HEK293T (cell line): ENCODE results near the gene ADAMTS7.
"Not testable (repeated sequence)": the region's sequence is repeated elsewhere in the genome, so short reads cannot be mapped to it uniquely, and the experiment has no call there.

ENCODE experiments used
- ARNT ChIP-seq: fragments of 450-650 bp; IDR thresholded peaks from 2 replicates; pipeline ENCODE4 v1.6.1; 2017; ENCODE audit warnings: mild to moderate bottlenecking
- BHLHE40 ChIP-seq: fragments of 450-650 bp; IDR thresholded peaks from 2 replicates; pipeline ENCODE4 v1.6.1; 2016; ENCODE audit warnings: mild to moderate bottlenecking, moderate library complexity, borderline replicate concordance
- ELF4 ChIP-seq: fragments of 450-650 bp; IDR thresholded peaks from 2 replicates; pipeline ENCODE4 v1.6.1; 2017; ENCODE audit warnings: antibody characterized with exemption
- FOXA1 ChIP-seq: fragments of 450-650 bp; IDR thresholded peaks from 2 replicates; pipeline ENCODE4 v1.6.1; 2016; ENCODE audit warnings: mild to moderate bottlenecking
- FOXK2 ChIP-seq: fragments of 450-650 bp; IDR thresholded peaks from 2 replicates; pipeline ENCODE4 v1.6.1; 2016; ENCODE audit warnings: mild to moderate bottlenecking
- FOXM1 ChIP-seq: fragments of 450-650 bp; IDR thresholded peaks from 2 replicates; pipeline ENCODE4 v1.6.1; 2017; ENCODE audit warnings: mild to moderate bottlenecking, borderline replicate concordance
- HDGF ChIP-seq: fragments of 450-650 bp; IDR thresholded peaks from 2 replicates; pipeline ENCODE4 v1.6.1; 2017; ENCODE audit warnings: antibody characterized with exemption, borderline replicate concordance
- LEF1 ChIP-seq: fragments of 450-650 bp; IDR thresholded peaks from 2 replicates; pipeline ENCODE4 v1.6.1; 2017; ENCODE audit warnings: mild to moderate bottlenecking, borderline replicate concordance
- NFRKB ChIP-seq: fragments of 450-650 bp; IDR thresholded peaks from 2 replicates; pipeline ENCODE4 v1.6.1; 2016; ENCODE audit warnings: mild to moderate bottlenecking, moderate library complexity
- SP1 ChIP-seq: fragments of 450-650 bp; IDR thresholded peaks from 2 replicates; pipeline ENCODE4 v1.6.1; 2017
- SUZ12 ChIP-seq: fragments of 450-650 bp; IDR thresholded peaks from 2 replicates; pipeline ENCODE4 v1.6.1; 2016; ENCODE audit warnings: mild to moderate bottlenecking
- TARDBP ChIP-seq: fragments of 450-650 bp; IDR thresholded peaks from 2 replicates; pipeline ENCODE4 v1.6.1; 2016
- ZNF384 ChIP-seq: fragments of 450-650 bp; IDR thresholded peaks from 2 replicates; pipeline ENCODE4 v1.6.1; 2016
- TF ChIP-seq, protein P1 (sequence below): fragments of 450-650 bp; IDR thresholded peaks from 2 replicates; pipeline ENCODE4 v1.6.1; 2016

DNA sequence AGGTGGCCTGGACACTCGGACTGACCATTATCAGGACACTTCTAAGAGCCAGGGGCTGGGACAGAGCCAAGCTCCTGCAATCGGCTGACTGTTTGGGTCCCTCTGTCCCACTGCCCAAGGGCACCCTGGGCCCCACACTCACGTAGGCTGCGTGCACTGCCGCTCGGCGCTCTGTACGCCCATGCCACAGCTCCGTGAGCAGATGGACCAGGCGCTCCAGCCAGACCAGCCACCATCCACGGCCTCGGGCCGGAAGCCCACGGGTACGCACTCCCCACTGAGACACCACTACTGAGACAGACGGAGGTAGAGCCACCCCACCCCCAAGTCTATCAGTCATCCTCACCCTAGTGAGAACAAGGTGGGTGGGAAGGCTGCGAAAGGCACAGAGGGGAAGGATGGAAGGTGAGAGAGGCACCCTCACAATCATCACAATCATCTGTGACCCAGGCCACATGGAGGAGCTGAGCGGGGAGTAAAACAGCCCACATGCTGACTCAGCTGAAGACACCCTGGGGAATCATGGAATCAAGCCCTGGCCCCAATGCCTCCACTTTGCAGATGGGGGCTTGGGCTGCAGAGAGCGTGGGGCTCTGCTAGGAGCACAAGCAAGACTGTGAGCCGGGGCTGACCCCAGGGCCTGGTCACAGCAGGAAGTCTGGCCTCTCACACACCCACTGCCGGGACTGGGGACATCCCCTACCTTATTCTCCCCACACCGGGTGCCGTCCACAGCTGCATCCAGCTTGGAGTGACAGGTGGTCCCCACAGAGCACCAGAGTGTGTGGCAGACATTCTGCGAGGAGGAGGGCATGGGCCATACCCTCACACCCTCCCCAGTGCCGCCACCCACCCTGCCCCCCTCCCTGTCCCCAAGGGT is 35.0 kb downstream of the ADAMTS7 start:
- TF ChIP-seq SP1, TARDBP, SUZ12, FOXK2, BHLHE40, ELF4, ARNT, HDGF, FOXA1, NFRKB, ZNF384, FOXM1, LEF1: not testable (repeated sequence)
- TF ChIP-seq, protein P1, sequence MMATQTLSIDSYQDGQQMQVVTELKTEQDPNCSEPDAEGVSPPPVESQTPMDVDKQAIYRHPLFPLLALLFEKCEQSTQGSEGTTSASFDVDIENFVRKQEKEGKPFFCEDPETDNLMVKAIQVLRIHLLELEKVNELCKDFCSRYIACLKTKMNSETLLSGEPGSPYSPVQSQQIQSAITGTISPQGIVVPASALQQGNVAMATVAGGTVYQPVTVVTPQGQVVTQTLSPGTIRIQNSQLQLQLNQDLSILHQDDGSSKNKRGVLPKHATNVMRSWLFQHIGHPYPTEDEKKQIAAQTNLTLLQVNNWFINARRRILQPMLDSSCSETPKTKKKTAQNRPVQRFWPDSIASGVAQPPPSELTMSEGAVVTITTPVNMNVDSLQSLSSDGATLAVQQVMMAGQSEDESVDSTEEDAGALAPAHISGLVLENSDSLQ = not testable (repeated sequence)
